Measurements from ENCODE around the gene DTNBP1. TPM values are rescaled to one million over a fixed set of nuclear protein-coding genes. Genes with fewer than 3 reads are reported as not detected.

DTNBP1 gene
- total RNA-seq, 2 experiments from 2014 or later: 9.8 to 28.0 TPM

DNA sequence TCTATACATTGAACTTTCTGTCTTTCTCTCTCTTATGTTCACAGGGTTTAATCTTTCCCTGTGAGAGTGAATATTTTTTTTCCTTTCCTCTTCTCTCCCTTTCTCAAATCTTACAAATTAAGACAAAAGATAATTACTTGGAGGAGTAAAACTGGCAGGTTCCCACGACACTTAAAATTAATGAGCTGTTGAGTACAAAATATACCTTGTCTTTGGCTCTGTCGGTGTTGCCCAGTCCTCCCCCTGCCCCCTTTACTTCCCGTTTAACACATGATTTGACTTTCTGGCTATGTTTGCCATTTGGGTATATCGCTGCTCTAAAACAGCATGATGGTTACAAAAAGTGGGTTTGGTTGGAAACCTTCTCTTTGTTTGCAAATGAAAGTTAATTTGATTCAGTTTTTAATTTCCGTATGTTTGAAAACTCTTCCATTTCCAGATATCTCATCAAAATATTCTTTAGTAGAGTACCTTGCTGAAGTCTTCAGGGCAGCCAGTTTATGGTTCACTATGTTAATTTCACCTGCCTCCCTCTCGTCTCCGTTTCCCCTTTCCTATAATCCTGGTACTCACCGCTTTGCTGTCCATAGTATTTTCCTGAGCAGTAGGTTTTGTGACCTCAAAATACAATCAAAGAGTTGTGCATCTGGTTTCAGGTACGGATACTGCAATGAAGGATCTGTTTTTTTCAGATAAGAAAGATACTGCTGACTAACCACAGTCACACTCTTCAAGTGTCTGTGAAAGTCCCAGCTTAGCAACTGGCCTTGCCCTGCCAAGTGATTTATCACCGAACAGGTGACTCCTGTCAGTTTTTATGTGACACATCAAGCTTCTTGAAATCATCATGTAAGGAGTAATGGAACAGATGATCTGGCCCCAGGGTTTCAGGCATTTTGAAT, 181.2 kb downstream of the DTNBP1 start:
- ChIA-PET POLR2A (interaction anchor here (0.6 kb wide), 2 partner anchors 227 to 503 kb away, joined by 3 read pairs; no protein-coding TSS in a partner anchor), CTCF (ENCODE audit: unreplicated experiment) (no interaction called here)
- Histone ChIP-seq H3K79me2 (ENCODE audit: insufficient read depth, low read depth, low read length) (no peaks in the 10 kb centered on the region), H3K9me3 (ENCODE audit: low read length) (no peaks in the 10 kb centered on the region), H3K4me3 (ENCODE audit: low read depth, low read length, poor library complexity, severe bottlenecking) (no peak overlapping the region), H3K4me2 (ENCODE audit: low read length) (no peak overlapping the region), H3K9me2 (ENCODE audit: insufficient read depth, low read length) (no peaks in the 10 kb centered on the region), H4K20me1 (ENCODE audit: insufficient read depth, low read length) (no peaks in the 10 kb centered on the region), H3K36me3 (ENCODE audit: insufficient read depth, low read length) (no peaks in the 10 kb centered on the region), H2AFZ (ENCODE audit: low read length) (no peak overlapping the region), H3K27ac (ENCODE audit: low read depth, low read length, poor library complexity, severe bottlenecking) (no peak overlapping the region), H3K4me1 (ENCODE audit: insufficient read depth, low read length, poor library complexity, severe bottlenecking) (peaks cover 5% of the 10 kb centered on the region)
- TF ChIP-seq, protein P1, sequence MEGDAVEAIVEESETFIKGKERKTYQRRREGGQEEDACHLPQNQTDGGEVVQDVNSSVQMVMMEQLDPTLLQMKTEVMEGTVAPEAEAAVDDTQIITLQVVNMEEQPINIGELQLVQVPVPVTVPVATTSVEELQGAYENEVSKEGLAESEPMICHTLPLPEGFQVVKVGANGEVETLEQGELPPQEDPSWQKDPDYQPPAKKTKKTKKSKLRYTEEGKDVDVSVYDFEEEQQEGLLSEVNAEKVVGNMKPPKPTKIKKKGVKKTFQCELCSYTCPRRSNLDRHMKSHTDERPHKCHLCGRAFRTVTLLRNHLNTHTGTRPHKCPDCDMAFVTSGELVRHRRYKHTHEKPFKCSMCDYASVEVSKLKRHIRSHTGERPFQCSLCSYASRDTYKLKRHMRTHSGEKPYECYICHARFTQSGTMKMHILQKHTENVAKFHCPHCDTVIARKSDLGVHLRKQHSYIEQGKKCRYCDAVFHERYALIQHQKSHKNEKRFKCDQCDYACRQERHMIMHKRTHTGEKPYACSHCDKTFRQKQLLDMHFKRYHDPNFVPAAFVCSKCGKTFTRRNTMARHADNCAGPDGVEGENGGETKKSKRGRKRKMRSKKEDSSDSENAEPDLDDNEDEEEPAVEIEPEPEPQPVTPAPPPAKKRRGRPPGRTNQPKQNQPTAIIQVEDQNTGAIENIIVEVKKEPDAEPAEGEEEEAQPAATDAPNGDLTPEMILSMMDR (conservative IDR thresholded peaks at IDR 0.05; ENCODE audit: low read length): no peak
- TF ChIP-seq EZH2phosphoT487 (IDR thresholded peaks at IDR 0.05; ENCODE audit: borderline replicate concordance, low read depth, low read length): no peak
- no peak for DNase-seq (ENCODE audit: low spot score)
- no TSS peak for BruUV-seq (replicated peaks)
- intact Hi-C loops (cut with micrococcal nuclease; ENCODE audit: unreplicated experiment): no loop called here

DNA sequence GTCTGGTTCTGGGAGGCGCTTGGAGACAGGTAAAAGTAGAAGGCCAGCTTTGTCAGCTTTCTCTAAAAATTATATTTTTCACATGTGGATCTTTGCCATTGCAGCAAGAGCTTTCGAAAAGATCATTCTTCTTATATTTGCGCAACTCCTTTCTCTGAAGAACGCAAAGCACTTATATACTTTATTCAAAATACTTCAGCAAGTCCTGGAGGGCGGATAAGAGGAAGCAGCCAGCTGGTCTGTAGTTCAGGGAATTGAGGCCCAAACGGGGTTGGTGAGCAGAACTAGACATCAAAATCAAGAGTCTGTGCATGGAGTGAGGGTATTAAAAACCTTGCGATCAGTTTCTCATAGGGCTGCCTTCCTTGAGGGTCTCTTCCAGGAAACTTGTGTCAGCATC, 182.3 kb downstream of the DTNBP1 start:
- POLR2A ChIA-PET: interaction anchor here (0.6 kb wide), 1 partner anchor 228 kb away, joined by 3 read pairs; no protein-coding TSS in a partner anchor
- DNase-seq (ENCODE audit: low spot score): no peak
- no peaks in the 10 kb centered on the region for H3K9me2 ChIP-seq (ENCODE audit: insufficient read depth, low read length)
- no peaks in the 10 kb centered on the region for H3K79me2 ChIP-seq (ENCODE audit: insufficient read depth, low read depth, low read length)
- H4K20me1 ChIP-seq (ENCODE audit: insufficient read depth, low read length): no peaks in the 10 kb centered on the region
- BruUV-seq (replicated peaks): no TSS peak
- H3K4me2 ChIP-seq (ENCODE audit: low read length): no peak overlapping the region
- peaks cover 8% of the 10 kb centered on the region for H3K4me1 ChIP-seq (ENCODE audit: insufficient read depth, low read length, poor library complexity, severe bottlenecking)
- H3K27ac ChIP-seq (ENCODE audit: low read depth, low read length, poor library complexity, severe bottlenecking): no peak overlapping the region
- intact Hi-C loops (cut with micrococcal nuclease; ENCODE audit: unreplicated experiment): no loop called here
- no peak overlapping the region for H3K4me3 ChIP-seq (ENCODE audit: low read depth, low read length, poor library complexity, severe bottlenecking)
- TF ChIP-seq, protein P1 (conservative IDR thresholded peaks at IDR 0.05; ENCODE audit: low read length): no peak
- TF ChIP-seq EZH2phosphoT487 (IDR thresholded peaks at IDR 0.05; ENCODE audit: borderline replicate concordance, low read depth, low read length): no peak
- CTCF ChIA-PET (ENCODE audit: unreplicated experiment): no interaction called here
- no peak overlapping the region for H2AFZ ChIP-seq (ENCODE audit: low read length)
- H3K36me3 ChIP-seq (ENCODE audit: insufficient read depth, low read length): no peaks in the 10 kb centered on the region
- no peaks in the 10 kb centered on the region for H3K9me3 ChIP-seq (ENCODE audit: low read length)

DNA sequence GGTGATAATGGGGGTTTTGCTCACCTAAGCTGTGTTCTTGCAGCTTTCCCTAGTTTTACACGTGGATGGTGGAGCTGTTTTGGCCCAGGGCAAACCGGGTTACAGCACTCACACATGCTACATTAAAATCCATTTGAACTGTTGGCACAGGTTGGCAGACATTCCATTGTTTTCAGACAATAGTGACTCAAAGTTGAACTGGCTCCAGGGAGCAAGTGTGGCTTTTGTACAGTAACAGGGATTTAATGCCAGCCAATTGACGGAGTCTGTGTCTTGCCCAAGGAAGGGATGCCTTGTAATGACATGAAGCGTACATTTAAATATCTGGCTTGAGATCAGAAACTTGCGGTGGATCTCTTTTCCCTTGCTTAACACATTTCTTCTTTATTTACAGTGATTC, 183.1 kb downstream of the DTNBP1 start:
- H3K27ac ChIP-seq (ENCODE audit: low read depth, low read length, poor library complexity, severe bottlenecking): no peak overlapping the region
- DNase-seq (ENCODE audit: low spot score): no peak
- H3K4me3 ChIP-seq (ENCODE audit: low read depth, low read length, poor library complexity, severe bottlenecking): no peak overlapping the region
- H3K79me2 ChIP-seq (ENCODE audit: insufficient read depth, low read depth, low read length): no peaks in the 10 kb centered on the region
- H2AFZ ChIP-seq (ENCODE audit: low read length): no peak overlapping the region
- H3K4me1 ChIP-seq (ENCODE audit: insufficient read depth, low read length, poor library complexity, severe bottlenecking): peaks cover 8% of the 10 kb centered on the region
- H3K36me3 ChIP-seq (ENCODE audit: insufficient read depth, low read length): no peaks in the 10 kb centered on the region
- H4K20me1 ChIP-seq (ENCODE audit: insufficient read depth, low read length): no peaks in the 10 kb centered on the region
- ChIA-PET POLR2A (interaction anchor here (0.6 kb wide), 1 partner anchor 122 kb away, joined by 3 read pairs; no protein-coding TSS in a partner anchor), CTCF (ENCODE audit: unreplicated experiment) (no interaction called here)
- TF ChIP-seq EZH2phosphoT487 (IDR thresholded peaks at IDR 0.05; ENCODE audit: borderline replicate concordance, low read depth, low read length): no peak
- TF ChIP-seq, protein P1 (conservative IDR thresholded peaks at IDR 0.05; ENCODE audit: low read length): no peak
- intact Hi-C loops (cut with micrococcal nuclease; ENCODE audit: unreplicated experiment): no loop called here
- H3K9me2 ChIP-seq (ENCODE audit: insufficient read depth, low read length): no peaks in the 10 kb centered on the region
- no peaks in the 10 kb centered on the region for H3K9me3 ChIP-seq (ENCODE audit: low read length)
- no TSS peak for BruUV-seq (replicated peaks)
- H3K4me2 ChIP-seq (ENCODE audit: low read length): no peak overlapping the region

Data from OCI-LY7 (cell line).